GM18909 (cell line): ENCODE data around the gene SCN8A.
"Not testable (repeated sequence)": the region's sequence is repeated elsewhere in the genome, so short reads cannot be mapped to it uniquely, and the experiment has no call there.

Experiments
- ATAC-seq: cut with Tn5 transposase; IDR thresholded peaks from one replicate; pipeline ENCODE4 v1.9.1; 2021; ENCODE audit warnings: mild to moderate bottlenecking; ENCODE audit not compliant: unreplicated experiment, poor library complexity

The SCN8A gene

GRCh38 chr12:51823875-51824565 lies 233.0 kb downstream of the SCN8A start:
- no peak for ATAC-seq

GRCh38 chr12:51825216-51825615 lies 234.2 kb downstream of the SCN8A start:
- no peak for ATAC-seq

GRCh38 chr12:51826881-51827280 lies 235.8 kb downstream of the SCN8A start:
- ATAC-seq = no peak

- ATAC-seq = no peak
Observed at GRCh38 chr12:51827925-51828818, 237.1 kb downstream of the SCN8A start.

GRCh38 chr12:51829011-51829481 lies 238.0 kb downstream of the SCN8A start:
- no peak for ATAC-seq

- no peak for ATAC-seq
Observed at GRCh38 chr12:51829641-51830040, 238.6 kb downstream of the SCN8A start.

- not testable (repeated sequence) for ATAC-seq
Observed at GRCh38 chr12:51831817-51832216, 240.8 kb downstream of the SCN8A start.

GRCh38 chr12:51832354-51833107 lies 241.5 kb downstream of the SCN8A start:
- no peak for ATAC-seq

- no peak for ATAC-seq
Observed at GRCh38 chr12:51833448-51834227, 242.6 kb downstream of the SCN8A start.

GRCh38 chr12:51834411-51834810 lies 243.4 kb downstream of the SCN8A start:
- no peak for ATAC-seq

GRCh38 chr12:51836041-51836826 lies 245.2 kb downstream of the SCN8A start:
- no peak for ATAC-seq

- ATAC-seq = no peak
Observed at GRCh38 chr12:51836827-51837173, 245.8 kb downstream of the SCN8A start.

GRCh38 chr12:51837286-51837685 lies 246.3 kb downstream of the SCN8A start:
- ATAC-seq = no peak

GRCh38 chr12:51838036-51838435 lies 247.0 kb downstream of the SCN8A start:
- ATAC-seq = no peak

- no peak for ATAC-seq
Observed at GRCh38 chr12:51838762-51839161, 247.7 kb downstream of the SCN8A start.

GRCh38 chr12:51839310-51839947 lies 248.4 kb downstream of the SCN8A start:
- ATAC-seq = no peak

GRCh38 chr12:51840966-51841365 lies 249.9 kb downstream of the SCN8A start:
- ATAC-seq = no peak

GRCh38 chr12:51841727-51842126 lies 250.7 kb downstream of the SCN8A start:
- ATAC-seq = no peak

- no peak for ATAC-seq
Observed at GRCh38 chr12:51844854-51845253, 253.8 kb downstream of the SCN8A start.
